ENCODE results near the gene MAPRE2. TPM values are rescaled to one million over a fixed set of nuclear protein-coding genes. Genes with fewer than 3 reads are reported as not detected.

Gene MAPRE2
- total RNA-seq, 1 experiment from 2014 or later, result 31.4 TPM

DNA sequence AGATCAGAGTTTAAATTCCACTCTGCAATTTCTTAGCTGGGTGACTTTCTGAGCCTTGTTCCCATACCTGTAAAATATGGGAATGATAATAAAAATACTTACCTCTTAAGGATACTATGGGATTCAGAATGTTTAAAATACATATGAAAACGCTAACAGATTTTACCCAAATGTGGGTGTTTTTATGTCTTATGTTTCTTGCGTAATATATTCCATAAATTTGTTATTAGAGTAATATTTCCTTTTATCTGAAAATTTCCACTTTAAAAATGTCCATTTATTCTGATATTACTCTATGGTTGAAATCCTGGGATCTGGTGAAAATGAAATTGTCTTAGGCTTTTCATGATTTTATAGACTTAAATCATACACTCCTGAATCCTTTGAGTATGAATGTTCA lies 45.5 kb downstream of the MAPRE2 start:
- Mint-ChIP-seq H3K27ac (ENCODE audit: unreplicated experiment) (no peak overlapping the region), H3K4me3 (ENCODE audit: low read depth, unreplicated experiment) (no peak overlapping the region), H3K4me1 (ENCODE audit: low read depth, unreplicated experiment) (peaks cover 19% of the 10 kb centered on the region), H3K36me3 (ENCODE audit: insufficient read depth, unreplicated experiment) (no peaks in the 10 kb centered on the region), H3K27me3 (ENCODE audit: unreplicated experiment) (no peaks in the 10 kb centered on the region), H3K9me3 (ENCODE audit: low read depth, unreplicated experiment) (no peaks in the 10 kb centered on the region)
- no peak for DNase-seq
- intact Hi-C loops (cut with micrococcal nuclease; ENCODE audit: unreplicated experiment), result no loop called here
- no TSS peak for BruUV-seq (replicated peaks)
- no peak for TF ChIP-seq CTCF (IDR thresholded peaks at IDR 0.05; ENCODE audit: unreplicated experiment)
- CTCF ChIA-PET, result no interaction called here

DNA sequence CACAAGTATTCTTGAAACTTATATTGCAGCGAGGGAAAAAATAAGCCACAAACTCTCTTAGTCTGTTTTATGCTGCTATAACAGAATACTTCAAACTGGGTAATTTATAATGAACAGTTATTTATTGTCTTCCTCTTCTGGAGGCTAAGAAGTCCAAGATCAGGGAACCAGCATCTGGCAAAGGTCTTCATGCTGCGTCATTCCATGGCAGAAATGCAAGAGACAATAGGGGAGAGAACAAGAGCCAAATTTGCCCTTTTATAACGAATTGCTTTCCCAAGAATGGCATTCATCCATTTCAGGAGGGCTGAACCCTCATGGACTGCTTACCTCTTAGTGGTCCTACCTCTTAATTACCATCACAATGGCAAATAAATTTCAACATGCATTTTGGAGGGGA lies 46.5 kb downstream of the MAPRE2 start:
- BruUV-seq (replicated peaks), result no TSS peak
- no peak for TF ChIP-seq CTCF (IDR thresholded peaks at IDR 0.05; ENCODE audit: unreplicated experiment)
- H3K27ac Mint-ChIP-seq (ENCODE audit: unreplicated experiment), result no peak overlapping the region
- no peaks in the 10 kb centered on the region for H3K36me3 Mint-ChIP-seq (ENCODE audit: insufficient read depth, unreplicated experiment)
- no peaks in the 10 kb centered on the region for H3K27me3 Mint-ChIP-seq (ENCODE audit: unreplicated experiment)
- CTCF ChIA-PET, result no interaction called here
- intact Hi-C loops (cut with micrococcal nuclease; ENCODE audit: unreplicated experiment), result no loop called here
- no peak for DNase-seq
- H3K4me1 Mint-ChIP-seq (ENCODE audit: low read depth, unreplicated experiment), result peaks cover 19% of the 10 kb centered on the region
- H3K4me3 Mint-ChIP-seq (ENCODE audit: low read depth, unreplicated experiment), result no peak overlapping the region
- H3K9me3 Mint-ChIP-seq (ENCODE audit: low read depth, unreplicated experiment), result no peaks in the 10 kb centered on the region

DNA sequence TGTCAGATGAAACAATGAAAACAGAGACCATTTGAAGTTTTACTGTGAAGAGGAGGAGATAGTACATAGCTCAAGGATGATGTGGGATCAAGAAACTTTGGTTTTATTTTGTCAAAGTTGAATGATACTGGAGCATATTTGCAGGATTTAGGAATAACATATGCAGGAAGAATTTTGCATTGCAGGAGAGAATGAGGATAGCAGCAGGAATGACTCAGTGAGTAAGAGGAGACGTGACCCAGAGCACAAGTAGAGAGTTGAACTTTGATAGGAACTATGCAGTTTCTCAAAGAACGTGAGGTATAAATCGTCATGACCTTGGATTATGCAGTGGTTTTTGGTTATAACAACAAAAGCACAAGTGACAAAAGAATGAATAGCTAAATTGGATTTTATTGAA lies 47.7 kb downstream of the MAPRE2 start:
- no peak for DNase-seq
- intact Hi-C loops (cut with micrococcal nuclease; ENCODE audit: unreplicated experiment), result no loop called here
- no peak for TF ChIP-seq CTCF (IDR thresholded peaks at IDR 0.05; ENCODE audit: unreplicated experiment)
- no TSS peak for BruUV-seq (replicated peaks)
- H3K27me3 Mint-ChIP-seq (ENCODE audit: unreplicated experiment), result no peaks in the 10 kb centered on the region
- no peaks in the 10 kb centered on the region for H3K36me3 Mint-ChIP-seq (ENCODE audit: insufficient read depth, unreplicated experiment)
- H3K9me3 Mint-ChIP-seq (ENCODE audit: low read depth, unreplicated experiment), result no peaks in the 10 kb centered on the region
- CTCF ChIA-PET, result interaction anchor here (0.6 kb wide), 1 partner anchor 201 kb away, joined by 3 read pairs; the partner anchor contains the start of gene ZSCAN30
- no peak overlapping the region for H3K27ac Mint-ChIP-seq (ENCODE audit: unreplicated experiment)
- H3K4me3 Mint-ChIP-seq (ENCODE audit: low read depth, unreplicated experiment), result no peak overlapping the region
- H3K4me1 Mint-ChIP-seq (ENCODE audit: low read depth, unreplicated experiment), result peaks cover 19% of the 10 kb centered on the region

DNA sequence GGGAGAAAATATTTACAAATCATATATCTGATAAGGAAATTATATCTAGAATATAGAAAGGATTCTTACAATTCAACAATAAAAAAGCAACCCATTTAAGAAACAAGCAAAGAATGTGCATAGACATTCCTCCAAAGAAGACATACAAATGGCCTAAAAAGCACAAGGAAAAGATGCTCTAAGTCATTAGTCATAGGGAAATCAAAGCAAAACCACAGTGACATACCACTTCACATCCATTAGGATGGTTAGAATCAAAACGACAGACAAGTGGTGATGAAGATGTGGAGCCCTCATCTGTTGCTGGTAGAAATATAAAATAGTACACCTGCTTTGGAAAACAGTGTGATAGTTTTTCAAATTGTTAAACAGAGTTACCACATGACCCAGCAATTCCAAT lies 48.2 kb downstream of the MAPRE2 start:
- DNase-seq, result no peak
- no peak for TF ChIP-seq CTCF (IDR thresholded peaks at IDR 0.05; ENCODE audit: unreplicated experiment)
- H3K27ac Mint-ChIP-seq (ENCODE audit: unreplicated experiment), result no peak overlapping the region
- no peaks in the 10 kb centered on the region for H3K27me3 Mint-ChIP-seq (ENCODE audit: unreplicated experiment)
- H3K9me3 Mint-ChIP-seq (ENCODE audit: low read depth, unreplicated experiment), result no peaks in the 10 kb centered on the region
- peaks cover 15% of the 10 kb centered on the region for H3K4me1 Mint-ChIP-seq (ENCODE audit: low read depth, unreplicated experiment)
- H3K4me3 Mint-ChIP-seq (ENCODE audit: low read depth, unreplicated experiment), result no peak overlapping the region
- intact Hi-C loops (cut with micrococcal nuclease; ENCODE audit: unreplicated experiment), result no loop called here
- CTCF ChIA-PET, result interaction anchor here (0.6 kb wide), 1 partner anchor 201 kb away, joined by 3 read pairs; the partner anchor contains the start of gene ZSCAN30
- H3K36me3 Mint-ChIP-seq (ENCODE audit: insufficient read depth, unreplicated experiment), result no peaks in the 10 kb centered on the region
- no TSS peak for BruUV-seq (replicated peaks)

Data from Calu3 (cell line).